ENCODE results near the gene CD247. TPM values are rescaled to one million over a fixed set of nuclear protein-coding genes. Genes with fewer than 3 reads are reported as not detected.

The CD247 gene
- total and polyA plus RNA-seq, 2 of the 4 experiments (the other 2 are of a cell fraction): not detected

GRCh38 chr1:167500283-167500860, 18.0 kb downstream of the CD247 start:
- Histone ChIP-seq H2BK15ac (ENCODE audit: low read depth, low read length) (no peak overlapping the region), H3K56ac (ENCODE audit: extremely low read depth, insufficient read depth, low read length) (no peak overlapping the region), H3K36me3 (ENCODE audit: control insufficient read depth, insufficient read depth, low read length) (no peaks in the 10 kb centered on the region), H3K9me1 (ENCODE audit: insufficient read depth, low read length) (no peaks in the 10 kb centered on the region), H3K14ac (replicated peaks; ENCODE audit: low read depth, low read length) (no peak overlapping the region), H3K4ac (ENCODE audit: low read depth, low read length) (no peak overlapping the region), H4K5ac (ENCODE audit: low read depth, low read length) (no peak overlapping the region), H3K4me2 (ENCODE audit: low read depth, low read length) (no peak overlapping the region), H3K27me3 (ENCODE audit: control insufficient read depth, insufficient read depth, low read length) (peaks cover 33% of the 10 kb centered on the region), H3K23ac (ENCODE audit: low read depth, low read length) (no peak overlapping the region), H4K20me1 (ENCODE audit: insufficient read depth, low read length) (no peaks in the 10 kb centered on the region), H4K8ac (ENCODE audit: low read depth in 2 of 2, low read length in 2 of 2) (no peak overlapping the region), H3K4me3 (ENCODE audit: insufficient read depth, low read depth, low read length) (no peak overlapping the region), H2BK120ac (ENCODE audit: low read depth, low read length) (no peak overlapping the region), H2BK5ac (ENCODE audit: low read depth, low read length, poor library complexity, severe bottlenecking) (no peak overlapping the region), H3K27ac (ENCODE audit: insufficient read depth, low read length) (no peak overlapping the region), H2BK20ac (ENCODE audit: low read depth, low read length) (no peak overlapping the region), H3K18ac (ENCODE audit: low read depth, low read length) (no peak overlapping the region), H3K79me1 (ENCODE audit: low read depth in 1 of 2, low read length in 2 of 2) (no peaks in the 10 kb centered on the region), H2AFZ (replicated peaks; ENCODE audit: low read length, poor library complexity) (no peak overlapping the region), H2AK5ac (ENCODE audit: low read depth, low read length) (no peak overlapping the region), H4K91ac (ENCODE audit: insufficient read depth, low read depth, low read length) (no peak overlapping the region), H2AK9ac (replicated peaks; ENCODE audit: low read depth, low read length, poor library complexity) (no peak overlapping the region), H3K9ac (ENCODE audit: low read depth, low read length) (no peak overlapping the region), H3K4me1 (ENCODE audit: control insufficient read depth, insufficient read depth, low read length) (no peaks in the 10 kb centered on the region), H3K9me3 (ENCODE audit: control insufficient read depth, insufficient read depth, low read length) (no peaks in the 10 kb centered on the region)
- dilution Hi-C loops (cut with HindIII; ENCODE audit: low sequenced_read_pairs, unreplicated experiment): no loop called here
- in situ Hi-C loops (cut with MboI; ENCODE audit: low sequenced_read_pairs): no loop called here
- ATAC-seq (ENCODE audit: low read depth) (no peak), DNase-seq (no peak)
- POLR2A ChIA-PET (ENCODE audit: unreplicated experiment): no interaction called here
- intact Hi-C loops (cut with micrococcal nuclease): no loop called here
- CTCF ChIA-PET: no interaction called here
- TF ChIP-seq FOS (IDR thresholded peaks at IDR 0.05; ENCODE audit: low read depth, low read length) (no peak), RAD21 (IDR thresholded peaks at IDR 0.05; ENCODE audit: low read length) (no peak), MAFK (IDR thresholded peaks at IDR 0.05; ENCODE audit: low read depth, low read length) (no peak), MXI1 (IDR thresholded peaks at IDR 0.05; ENCODE audit: borderline replicate concordance, low read depth, low read length) (no peak), CEBPB (IDR thresholded peaks at IDR 0.05; ENCODE audit: low read depth, low read length) (no peak), CHD1 (IDR thresholded peaks at IDR 0.05; ENCODE audit: low read depth, low read length) (no peak), RCOR1 (IDR thresholded peaks at IDR 0.05; ENCODE audit: insufficient replicate concordance, low read length) (no peak), NFE2L2 (IDR thresholded peaks at IDR 0.05; ENCODE audit: low read depth, low read length) (no peak), SMC3 (IDR thresholded peaks at IDR 0.05; ENCODE audit: low read depth, low read length) (no peak), MAZ (IDR thresholded peaks at IDR 0.05; ENCODE audit: borderline replicate concordance, low read depth, low read length) (no peak), BHLHE40 (IDR thresholded peaks at IDR 0.05; ENCODE audit: low read depth, low read length) (no peak), POLR2A (IDR thresholded peaks at IDR 0.05; ENCODE audit: low read depth, low read length) (no peak), RFX5 (IDR thresholded peaks at IDR 0.05; ENCODE audit: low read depth, low read length) (no peak)
- TF ChIP-seq, protein P1, sequence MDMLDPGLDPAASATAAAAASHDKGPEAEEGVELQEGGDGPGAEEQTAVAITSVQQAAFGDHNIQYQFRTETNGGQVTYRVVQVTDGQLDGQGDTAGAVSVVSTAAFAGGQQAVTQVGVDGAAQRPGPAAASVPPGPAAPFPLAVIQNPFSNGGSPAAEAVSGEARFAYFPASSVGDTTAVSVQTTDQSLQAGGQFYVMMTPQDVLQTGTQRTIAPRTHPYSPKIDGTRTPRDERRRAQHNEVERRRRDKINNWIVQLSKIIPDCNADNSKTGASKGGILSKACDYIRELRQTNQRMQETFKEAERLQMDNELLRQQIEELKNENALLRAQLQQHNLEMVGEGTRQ (IDR thresholded peaks at IDR 0.05; ENCODE audit: low read depth, low read length): no peak
- TF ChIP-seq, protein P2, sequence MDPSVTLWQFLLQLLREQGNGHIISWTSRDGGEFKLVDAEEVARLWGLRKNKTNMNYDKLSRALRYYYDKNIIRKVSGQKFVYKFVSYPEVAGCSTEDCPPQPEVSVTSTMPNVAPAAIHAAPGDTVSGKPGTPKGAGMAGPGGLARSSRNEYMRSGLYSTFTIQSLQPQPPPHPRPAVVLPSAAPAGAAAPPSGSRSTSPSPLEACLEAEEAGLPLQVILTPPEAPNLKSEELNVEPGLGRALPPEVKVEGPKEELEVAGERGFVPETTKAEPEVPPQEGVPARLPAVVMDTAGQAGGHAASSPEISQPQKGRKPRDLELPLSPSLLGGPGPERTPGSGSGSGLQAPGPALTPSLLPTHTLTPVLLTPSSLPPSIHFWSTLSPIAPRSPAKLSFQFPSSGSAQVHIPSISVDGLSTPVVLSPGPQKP (IDR thresholded peaks at IDR 0.05; ENCODE audit: borderline replicate concordance, low read depth, low read length): no peak
- TF ChIP-seq, protein P3, sequence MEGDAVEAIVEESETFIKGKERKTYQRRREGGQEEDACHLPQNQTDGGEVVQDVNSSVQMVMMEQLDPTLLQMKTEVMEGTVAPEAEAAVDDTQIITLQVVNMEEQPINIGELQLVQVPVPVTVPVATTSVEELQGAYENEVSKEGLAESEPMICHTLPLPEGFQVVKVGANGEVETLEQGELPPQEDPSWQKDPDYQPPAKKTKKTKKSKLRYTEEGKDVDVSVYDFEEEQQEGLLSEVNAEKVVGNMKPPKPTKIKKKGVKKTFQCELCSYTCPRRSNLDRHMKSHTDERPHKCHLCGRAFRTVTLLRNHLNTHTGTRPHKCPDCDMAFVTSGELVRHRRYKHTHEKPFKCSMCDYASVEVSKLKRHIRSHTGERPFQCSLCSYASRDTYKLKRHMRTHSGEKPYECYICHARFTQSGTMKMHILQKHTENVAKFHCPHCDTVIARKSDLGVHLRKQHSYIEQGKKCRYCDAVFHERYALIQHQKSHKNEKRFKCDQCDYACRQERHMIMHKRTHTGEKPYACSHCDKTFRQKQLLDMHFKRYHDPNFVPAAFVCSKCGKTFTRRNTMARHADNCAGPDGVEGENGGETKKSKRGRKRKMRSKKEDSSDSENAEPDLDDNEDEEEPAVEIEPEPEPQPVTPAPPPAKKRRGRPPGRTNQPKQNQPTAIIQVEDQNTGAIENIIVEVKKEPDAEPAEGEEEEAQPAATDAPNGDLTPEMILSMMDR (conservative IDR thresholded peaks at IDR 0.05; ENCODE audit: low read depth, low read length): no peak
- WGBS, 2 experiments (ENCODE audit: extremely low coverage in 2 of 2, insufficient read length in 1 of 2): no CpG with 5 or more reads among the region's 4 CpGs
- no TSS peak for BruUV-seq (replicated peaks)
